ENCODE data around the gene FHL2. TPM values are rescaled to one million over a fixed set of nuclear protein-coding genes. Genes with fewer than 3 reads are reported as not detected.

The FHL2 gene
- total RNA-seq, 1 experiment from 2014 or later = 45.4 TPM

GRCh38 chr2:105432044-105432399 lies 33.2 kb upstream of the FHL2 start:
- Mint-ChIP-seq H3K36me3 (ENCODE audit: insufficient read depth, unreplicated experiment) (no peaks in the 10 kb centered on the region), H3K27ac (ENCODE audit: unreplicated experiment) (no peak overlapping the region), H3K4me1 (ENCODE audit: low read depth, unreplicated experiment) (no peaks in the 10 kb centered on the region), H3K9me3 (ENCODE audit: unreplicated experiment) (no peaks in the 10 kb centered on the region), H3K27me3 (ENCODE audit: insufficient read depth, unreplicated experiment) (no peaks in the 10 kb centered on the region), H3K4me3 (ENCODE audit: unreplicated experiment) (no peak overlapping the region)
- CTCF ChIA-PET = no interaction called here
- H3K27me3 ChIP-seq (replicated peaks; ENCODE audit: control insufficient read depth, insufficient read depth, low read length) = no peaks in the 10 kb centered on the region
- no peaks in the 10 kb centered on the region for H3K36me3 ChIP-seq (ENCODE audit: control insufficient read depth, insufficient read depth, low read length)
- H3K4me1 ChIP-seq = no peaks in the 10 kb centered on the region
- H3K9me3 ChIP-seq = no peaks in the 10 kb centered on the region
- BruUV-seq (replicated peaks) = no TSS peak
- intact Hi-C loops (cut with micrococcal nuclease; ENCODE audit: unreplicated experiment) = no loop called here
- POLR2A ChIA-PET = no interaction called here
- no peak for TF ChIP-seq CTCF (IDR thresholded peaks at IDR 0.05; ENCODE audit: insufficient read depth in 1 of 2, low read depth in 1 of 2, low read length in 1 of 2, severe bottlenecking in 1 of 2, unreplicated experiment in 1 of 2)
- H3K4me3 ChIP-seq (ENCODE audit: low read depth, low read length) = no peak overlapping the region
- DNase-seq = no peak

DNA sequence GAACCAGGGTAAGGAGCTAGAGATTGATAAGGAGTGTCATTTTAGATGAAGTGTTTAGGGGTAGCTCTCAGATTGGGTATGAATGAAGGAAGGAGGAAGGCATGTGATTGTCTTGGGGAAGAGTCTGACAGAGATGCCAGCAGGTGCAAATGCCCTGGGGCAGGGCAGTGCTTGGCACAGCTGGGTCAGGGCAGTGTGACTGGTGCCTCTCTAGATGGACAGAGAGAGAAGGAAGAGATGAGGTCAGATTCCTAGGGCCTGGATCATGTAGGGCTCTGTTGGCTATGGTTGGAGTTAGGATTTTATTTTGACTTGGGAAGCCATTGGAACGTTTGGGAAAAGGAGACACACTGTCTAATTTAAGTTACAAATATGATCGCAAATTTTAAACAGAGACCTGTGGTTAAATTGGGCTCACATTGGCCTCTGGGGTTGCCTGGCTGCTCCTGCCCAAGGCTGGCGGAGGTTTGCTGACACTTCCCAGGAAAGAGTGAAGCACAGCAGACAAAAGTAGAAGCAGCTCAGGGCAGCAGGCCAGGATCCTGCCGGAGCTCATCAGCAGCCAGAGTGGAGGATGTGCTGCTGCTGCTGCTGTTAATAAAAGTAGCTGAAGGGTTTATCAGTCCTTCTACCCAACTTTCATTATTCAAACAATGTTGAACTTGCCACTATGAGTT lies 32.7 kb upstream of the FHL2 start:
- Histone ChIP-seq H3K4me3 (ENCODE audit: low read depth, low read length) (no peak overlapping the region), H3K4me1 (no peaks in the 10 kb centered on the region), H3K27me3 (replicated peaks; ENCODE audit: control insufficient read depth, insufficient read depth, low read length) (no peaks in the 10 kb centered on the region), H3K9me3 (no peaks in the 10 kb centered on the region), H3K36me3 (ENCODE audit: control insufficient read depth, insufficient read depth, low read length) (no peaks in the 10 kb centered on the region)
- Mint-ChIP-seq H3K4me1 (ENCODE audit: low read depth, unreplicated experiment) (no peaks in the 10 kb centered on the region), H3K4me3 (ENCODE audit: unreplicated experiment) (no peak overlapping the region), H3K27ac (ENCODE audit: unreplicated experiment) (no peak overlapping the region), H3K36me3 (ENCODE audit: insufficient read depth, unreplicated experiment) (no peaks in the 10 kb centered on the region), H3K27me3 (ENCODE audit: insufficient read depth, unreplicated experiment) (no peaks in the 10 kb centered on the region), H3K9me3 (ENCODE audit: unreplicated experiment) (no peaks in the 10 kb centered on the region)
- ChIA-PET CTCF (no interaction called here), POLR2A (no interaction called here)
- TF ChIP-seq CTCF (IDR thresholded peaks at IDR 0.05; ENCODE audit: insufficient read depth in 1 of 2, low read depth in 1 of 2, low read length in 1 of 2, severe bottlenecking in 1 of 2, unreplicated experiment in 1 of 2) = no peak
- DNase-seq = no peak
- BruUV-seq (replicated peaks) = no TSS peak
- intact Hi-C loops (cut with micrococcal nuclease; ENCODE audit: unreplicated experiment) = no loop called here

GRCh38 chr2:105428387-105429018 lies 29.7 kb upstream of the FHL2 start:
- no peak overlapping the region for H3K27ac Mint-ChIP-seq (ENCODE audit: unreplicated experiment)

More at GRCh38 chr2:105428387-105429018, 29.7 kb upstream of the FHL2 start:
- ChIA-PET CTCF (no interaction called here), POLR2A (no interaction called here)
- H3K4me3 Mint-ChIP-seq (ENCODE audit: unreplicated experiment) = no peak overlapping the region
- no TSS peak for BruUV-seq (replicated peaks)
- no peaks in the 10 kb centered on the region for H3K9me3 ChIP-seq
- H3K9me3 Mint-ChIP-seq (ENCODE audit: unreplicated experiment) = no peaks in the 10 kb centered on the region
- H3K27me3 Mint-ChIP-seq (ENCODE audit: insufficient read depth, unreplicated experiment) = no peaks in the 10 kb centered on the region
- H3K27me3 ChIP-seq (replicated peaks; ENCODE audit: control insufficient read depth, insufficient read depth, low read length) = no peaks in the 10 kb centered on the region
- DNase-seq = no peak
- no peaks in the 10 kb centered on the region for H3K4me1 Mint-ChIP-seq (ENCODE audit: low read depth, unreplicated experiment)
- H3K4me3 ChIP-seq (ENCODE audit: low read depth, low read length) = no peak overlapping the region
- TF ChIP-seq CTCF (IDR thresholded peaks at IDR 0.05; ENCODE audit: insufficient read depth in 1 of 2, low read depth in 1 of 2, low read length in 1 of 2, severe bottlenecking in 1 of 2, unreplicated experiment in 1 of 2) = no peak
- H3K4me1 ChIP-seq = no peaks in the 10 kb centered on the region
- H3K36me3 ChIP-seq (ENCODE audit: control insufficient read depth, insufficient read depth, low read length) = no peaks in the 10 kb centered on the region
- no peaks in the 10 kb centered on the region for H3K36me3 Mint-ChIP-seq (ENCODE audit: insufficient read depth, unreplicated experiment)
- intact Hi-C loops (cut with micrococcal nuclease; ENCODE audit: unreplicated experiment) = no loop called here

Measured in Caco-2 (cell line).